Cardiac fibroblast (primary cell): ENCODE results near the gene HOXC4.
"Not testable (repeated sequence)": the region's sequence is repeated elsewhere in the genome, so short reads cannot be mapped to it uniquely, and the experiment has no call there.

Experiments
- DNase-seq, 2 donors: peaks; one replicate each; pipeline versions ENCODE4 v3.0.0 to v3.0.0-alpha.2; 2010; ENCODE audit warnings: low read depth in 2 of 2
- H3K4me3 ChIP-seq, 2 donors: replicated peaks in 1 of 2; 1 replicate in 1 of 2; 2 replicates in 1 of 2; pipeline ENCODE4 v1.5.1; 2011; ENCODE audit warnings: low read depth in 2 of 2, low read length in 2 of 2, mild to moderate bottlenecking in 2 of 2, moderate library complexity in 1 of 2
- TF ChIP-seq, protein P1 (sequence below): IDR thresholded peaks from one replicate; pipeline ENCODE4 v1.5.1; 2011; ENCODE audit warnings: low read depth, mild to moderate bottlenecking, low read length, inconsistent platforms

HOXC4 gene

DNA sequence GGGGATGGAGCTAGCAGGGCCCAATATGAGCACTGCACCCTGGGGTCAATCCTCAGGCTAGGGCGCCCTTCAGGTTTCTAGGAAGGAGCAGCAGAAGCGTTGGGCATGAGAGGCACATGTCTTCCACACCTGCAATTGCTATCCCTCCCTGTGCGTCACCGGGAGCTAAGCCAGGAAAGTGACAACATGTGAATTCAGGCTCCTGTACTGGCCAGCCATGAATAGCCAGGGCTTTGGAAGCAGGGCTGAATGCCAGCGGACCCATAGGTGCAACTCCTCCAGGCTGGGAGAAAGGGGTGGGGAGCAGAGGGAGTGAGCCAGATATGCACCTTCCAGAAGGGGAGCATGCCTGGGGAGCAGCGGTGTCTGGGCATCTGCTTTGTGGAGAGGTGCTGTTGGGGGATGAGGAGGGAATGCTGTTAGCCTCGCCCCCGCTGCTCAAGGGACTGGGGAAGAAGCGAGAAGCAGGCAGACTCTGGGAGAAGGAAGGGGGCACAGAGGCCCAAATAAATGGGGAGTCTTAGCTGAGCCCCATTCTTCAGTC is 14.7 kb upstream of the HOXC4 start:
- TF ChIP-seq, protein P1, sequence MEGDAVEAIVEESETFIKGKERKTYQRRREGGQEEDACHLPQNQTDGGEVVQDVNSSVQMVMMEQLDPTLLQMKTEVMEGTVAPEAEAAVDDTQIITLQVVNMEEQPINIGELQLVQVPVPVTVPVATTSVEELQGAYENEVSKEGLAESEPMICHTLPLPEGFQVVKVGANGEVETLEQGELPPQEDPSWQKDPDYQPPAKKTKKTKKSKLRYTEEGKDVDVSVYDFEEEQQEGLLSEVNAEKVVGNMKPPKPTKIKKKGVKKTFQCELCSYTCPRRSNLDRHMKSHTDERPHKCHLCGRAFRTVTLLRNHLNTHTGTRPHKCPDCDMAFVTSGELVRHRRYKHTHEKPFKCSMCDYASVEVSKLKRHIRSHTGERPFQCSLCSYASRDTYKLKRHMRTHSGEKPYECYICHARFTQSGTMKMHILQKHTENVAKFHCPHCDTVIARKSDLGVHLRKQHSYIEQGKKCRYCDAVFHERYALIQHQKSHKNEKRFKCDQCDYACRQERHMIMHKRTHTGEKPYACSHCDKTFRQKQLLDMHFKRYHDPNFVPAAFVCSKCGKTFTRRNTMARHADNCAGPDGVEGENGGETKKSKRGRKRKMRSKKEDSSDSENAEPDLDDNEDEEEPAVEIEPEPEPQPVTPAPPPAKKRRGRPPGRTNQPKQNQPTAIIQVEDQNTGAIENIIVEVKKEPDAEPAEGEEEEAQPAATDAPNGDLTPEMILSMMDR: no peak
- no peak for DNase-seq
- no peak overlapping the region for H3K4me3 ChIP-seq

DNA sequence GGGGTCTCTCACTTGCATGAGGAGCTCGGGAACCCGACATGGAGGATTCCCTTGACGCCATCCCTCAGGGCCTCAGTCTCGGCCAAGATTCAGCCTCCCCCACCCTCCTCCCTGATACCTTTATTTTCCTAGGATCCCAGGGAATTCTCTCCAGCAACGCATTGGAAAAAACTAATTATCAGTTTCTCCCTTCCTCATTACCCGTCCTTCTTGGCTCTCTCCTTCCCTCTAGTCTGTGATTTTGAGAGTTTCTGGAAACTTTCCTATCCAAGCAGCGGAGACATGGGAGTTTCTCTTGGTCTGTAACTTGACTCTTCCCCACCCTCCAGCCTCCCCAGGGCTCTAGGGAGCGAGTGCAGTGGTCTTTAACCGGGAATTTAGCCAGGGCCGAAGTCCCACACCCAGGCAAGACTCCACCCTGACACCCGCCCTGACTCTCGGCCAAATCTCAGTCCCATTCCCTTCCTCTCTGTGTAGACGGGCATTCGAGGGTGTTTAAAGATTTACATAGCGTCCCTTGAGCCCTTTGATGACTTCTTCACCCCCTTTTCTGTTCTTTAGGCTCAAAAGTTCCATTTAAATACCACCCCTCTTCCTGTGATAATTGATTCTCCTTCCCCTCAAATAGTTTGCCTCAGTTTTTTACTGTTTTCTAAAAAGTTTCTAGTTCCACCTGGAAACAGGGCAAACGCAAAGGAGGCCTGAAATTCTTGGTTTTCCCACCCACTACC is 14.1 kb upstream of the HOXC4 start:
- H3K4me3 ChIP-seq: no peak overlapping the region
- DNase-seq: no peak
- TF ChIP-seq, protein P1: no peak

DNA sequence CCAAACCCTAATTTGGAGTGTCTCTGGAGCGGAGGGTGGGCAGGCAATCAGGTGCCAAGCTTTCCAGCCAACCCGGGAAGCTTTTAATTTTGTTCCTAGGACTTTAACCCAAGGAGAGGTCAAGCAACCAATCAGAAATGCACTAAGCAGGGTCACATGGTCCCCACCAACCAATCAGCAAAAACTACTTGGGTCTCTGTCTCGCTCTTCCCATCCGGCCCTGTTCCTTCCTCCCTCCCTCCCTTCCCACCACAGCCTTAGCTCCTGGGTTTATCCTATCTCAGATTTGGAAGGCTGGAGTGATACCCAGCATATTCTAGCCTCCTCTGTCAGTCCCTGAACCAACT is 13.5 kb upstream of the HOXC4 start:
- no peak overlapping the region for H3K4me3 ChIP-seq
- TF ChIP-seq, protein P1: no peak
- DNase-seq: no peak

DNA sequence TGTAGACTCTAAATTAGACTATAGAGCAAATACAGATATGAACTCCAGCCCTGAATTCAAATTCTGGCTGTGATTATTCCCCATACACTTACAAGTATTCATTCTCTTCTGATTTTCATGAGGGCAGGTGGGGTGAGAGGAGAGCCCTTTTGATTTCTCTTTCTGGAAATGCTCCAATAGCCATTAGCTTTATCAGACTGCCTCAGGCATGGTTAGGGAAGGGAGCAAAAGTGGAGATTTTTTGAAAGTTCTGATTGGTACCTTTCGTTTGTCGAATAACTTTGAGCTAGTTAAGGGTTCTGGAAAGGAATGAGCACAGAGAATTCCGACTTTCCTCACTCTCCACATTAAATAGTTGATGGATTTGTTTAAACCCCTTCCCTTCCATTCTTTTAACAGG is 13.0 kb upstream of the HOXC4 start:
- DNase-seq: no peak
- TF ChIP-seq, protein P1: no peak
- no peak overlapping the region for H3K4me3 ChIP-seq

DNA sequence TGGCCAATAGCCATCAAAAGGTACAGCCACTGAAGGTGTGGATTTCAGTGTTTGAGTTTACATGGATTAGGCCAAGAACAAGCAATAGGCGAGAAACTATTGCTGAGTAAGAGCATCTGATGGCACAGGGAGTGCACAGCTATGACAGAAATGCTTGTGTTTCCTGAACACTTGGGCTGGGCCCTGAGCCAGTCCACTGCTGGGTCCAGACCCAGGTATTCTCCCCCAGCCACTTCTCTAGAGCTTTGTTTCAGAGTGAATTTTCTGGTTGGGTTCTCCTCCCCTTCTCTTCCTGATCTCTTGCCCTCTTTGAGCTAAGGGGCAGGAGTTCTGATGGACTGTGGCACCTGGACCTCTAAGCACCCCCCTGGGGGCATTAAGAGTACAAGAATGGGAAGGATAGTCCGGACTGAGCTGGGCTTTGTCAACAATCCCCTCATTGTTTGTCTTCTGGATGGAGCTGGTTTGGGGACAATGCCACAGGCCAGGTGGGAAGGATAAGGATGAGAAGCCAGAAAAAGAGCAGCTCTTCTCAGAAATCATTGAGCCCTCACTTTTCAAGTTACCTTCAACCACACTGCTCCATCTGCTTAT is 12.4 kb upstream of the HOXC4 start:
- TF ChIP-seq, protein P1: no peak
- no peak for DNase-seq
- H3K4me3 ChIP-seq: no peak overlapping the region

DNA sequence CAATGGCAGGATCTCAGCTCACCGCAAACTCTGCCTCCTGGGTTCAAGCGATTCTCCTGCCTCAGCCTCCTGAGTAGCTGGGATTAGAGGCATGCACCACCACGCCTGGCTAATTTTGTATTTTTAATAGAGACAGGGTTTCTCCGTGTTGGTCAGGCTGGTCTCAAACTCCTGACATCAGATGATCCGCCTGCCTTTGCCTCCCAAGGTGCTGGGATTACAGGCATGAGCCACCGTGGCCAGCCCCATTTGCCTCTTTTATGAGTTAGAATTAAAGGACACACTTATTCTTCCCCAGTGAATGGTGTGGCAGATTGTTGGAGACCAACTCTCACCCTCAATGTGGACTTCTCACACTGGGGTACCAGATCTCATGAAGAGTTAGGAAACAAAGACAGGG is 11.6 kb upstream of the HOXC4 start:
- H3K4me3 ChIP-seq, DNase-seq: not testable (repeated sequence)

DNA sequence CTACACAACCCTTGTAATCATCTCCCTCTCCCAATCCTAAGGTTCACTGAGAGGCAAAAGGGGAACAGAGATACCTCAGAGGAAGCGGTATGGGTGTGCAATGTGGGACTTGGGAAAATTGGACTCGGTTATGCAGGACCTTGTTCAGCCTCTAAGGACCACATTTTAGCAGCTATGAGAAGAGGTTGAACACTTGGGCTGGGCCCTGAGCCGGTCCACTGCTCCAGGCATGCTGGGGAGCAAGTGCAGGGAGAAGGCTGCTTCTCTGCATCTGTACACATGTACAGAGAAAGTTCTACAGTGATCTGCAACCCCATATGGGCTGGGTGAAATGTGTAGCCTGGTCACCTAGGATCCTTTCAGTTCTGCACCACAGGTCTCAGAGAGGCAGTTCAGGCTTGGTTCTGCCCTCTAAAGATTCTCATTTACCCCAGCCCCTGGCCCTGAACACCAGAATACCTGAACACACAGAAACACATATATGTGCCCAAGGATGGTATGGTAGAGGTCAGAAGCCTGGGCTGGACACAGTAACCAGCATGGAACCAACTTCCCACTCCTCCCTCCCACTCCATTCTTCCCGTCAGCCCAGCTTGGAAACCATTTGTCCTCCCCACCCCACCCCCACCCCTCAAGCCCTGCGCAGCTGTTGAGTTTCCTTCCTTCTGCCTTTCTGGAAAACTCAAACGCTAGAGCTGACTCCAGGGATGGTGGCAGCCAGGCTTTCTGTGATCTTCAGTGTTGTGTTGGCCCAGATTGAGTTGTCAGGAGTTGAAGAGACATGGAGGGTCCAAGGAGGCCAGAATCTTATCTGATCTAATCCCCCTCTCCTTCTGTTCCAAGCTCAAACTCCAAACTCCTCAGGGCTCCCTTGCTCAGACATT is 10.4 kb upstream of the HOXC4 start:
- TF ChIP-seq, protein P1: no peak
- no peak overlapping the region for H3K4me3 ChIP-seq
- no peak for DNase-seq
